GM19099 (cell line): ENCODE results near the gene ERICH3.

ENCODE experiments used
- POLR2A ChIP-seq: IDR thresholded peaks from 3 replicates; pipeline ENCODE4 v1.6.1; 2011; ENCODE audit warnings: low read depth; ENCODE audit not compliant: insufficient read length; ENCODE audit errors: extremely low read depth

Gene ERICH3

DNA sequence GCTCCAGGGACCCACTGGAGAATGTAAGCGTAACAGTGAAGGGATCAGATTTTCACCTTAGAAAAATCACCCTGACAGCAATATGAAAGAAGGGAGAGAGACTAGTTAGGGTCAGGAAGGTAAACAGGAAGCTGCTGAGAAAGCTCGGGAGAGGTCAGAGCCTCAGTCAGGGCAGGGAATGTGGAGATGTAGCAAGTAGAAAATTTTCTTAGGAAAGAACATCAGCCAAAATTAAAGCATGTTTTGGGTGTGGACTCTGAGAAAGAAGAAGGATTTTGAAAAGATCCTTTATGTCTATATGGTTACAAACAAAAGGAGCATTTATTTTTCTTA lies 16.7 kb upstream of the ERICH3 start:
- TF ChIP-seq POLR2A = no peak

DNA sequence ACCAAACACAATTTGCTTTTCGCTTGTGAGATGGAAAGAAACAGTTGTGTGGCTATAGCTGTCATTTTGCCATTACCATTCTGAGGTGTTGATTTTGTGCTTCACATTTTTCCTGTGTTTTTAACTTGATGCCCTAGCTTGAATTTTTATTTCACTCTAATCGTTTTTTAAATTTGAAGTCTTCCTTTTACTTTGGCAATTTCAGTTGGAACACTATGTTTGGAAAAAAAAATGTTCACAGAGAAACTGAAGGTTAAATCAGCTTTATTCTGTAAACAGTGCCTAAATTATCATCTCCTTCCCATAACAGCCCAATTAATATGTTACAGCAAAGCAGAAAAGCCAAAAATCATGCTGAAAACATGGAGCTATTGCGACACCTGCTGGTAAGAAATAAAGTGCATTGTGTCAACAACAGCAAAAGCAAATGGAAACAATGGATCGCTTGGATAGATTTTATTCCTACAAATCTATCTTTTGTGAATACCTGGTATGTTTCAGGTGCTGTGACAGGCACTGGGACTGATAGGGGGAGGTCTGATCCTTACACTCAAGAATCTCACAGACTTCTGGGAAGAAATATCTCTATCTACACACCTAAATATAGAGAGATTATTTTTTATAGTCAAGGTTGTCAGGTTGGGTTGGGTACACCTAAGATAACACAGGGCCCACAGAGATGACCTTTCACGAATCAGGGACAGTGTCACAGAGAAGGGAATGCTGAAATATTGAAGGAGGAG lies 16.2 kb upstream of the ERICH3 start:
- no peak for TF ChIP-seq POLR2A

DNA sequence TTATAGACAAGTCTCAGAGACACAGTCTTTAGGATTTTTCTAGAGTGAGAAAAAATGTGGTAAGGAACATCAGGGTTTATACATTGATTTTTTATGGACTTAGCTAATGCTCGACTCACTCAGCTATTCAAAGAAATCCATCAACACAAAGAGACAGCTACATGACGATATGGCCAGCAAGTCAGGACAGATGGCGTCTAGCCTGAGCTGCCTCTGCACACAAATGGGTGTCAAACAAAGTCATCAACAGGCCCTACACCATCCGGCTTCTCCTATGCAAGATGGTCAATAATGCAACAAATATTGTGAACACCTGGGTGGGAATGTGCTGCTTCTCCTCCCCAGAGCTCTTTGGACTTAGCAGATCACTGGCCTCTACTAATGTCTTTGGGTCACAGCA lies 13.3 kb upstream of the ERICH3 start:
- no peak for TF ChIP-seq POLR2A

DNA sequence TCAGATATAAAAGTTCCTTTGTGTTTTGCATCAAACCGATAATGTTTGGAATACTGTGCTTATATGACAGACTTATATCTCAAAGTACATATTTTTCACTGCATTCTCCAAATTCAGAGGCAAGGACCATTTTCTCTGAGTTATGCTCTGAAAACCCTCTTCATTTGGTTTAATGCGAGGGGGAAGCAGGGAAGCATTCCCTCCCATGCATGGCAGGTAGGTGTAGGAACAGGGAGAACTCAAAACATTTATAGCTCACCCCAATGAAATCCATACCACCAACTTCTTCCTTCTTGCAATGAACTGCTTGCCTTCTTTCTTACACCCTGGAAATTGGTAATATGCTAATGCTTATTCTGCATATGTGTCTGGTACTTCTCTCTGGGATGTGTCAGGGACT lies 10.7 kb upstream of the ERICH3 start:
- TF ChIP-seq POLR2A = no peak

DNA sequence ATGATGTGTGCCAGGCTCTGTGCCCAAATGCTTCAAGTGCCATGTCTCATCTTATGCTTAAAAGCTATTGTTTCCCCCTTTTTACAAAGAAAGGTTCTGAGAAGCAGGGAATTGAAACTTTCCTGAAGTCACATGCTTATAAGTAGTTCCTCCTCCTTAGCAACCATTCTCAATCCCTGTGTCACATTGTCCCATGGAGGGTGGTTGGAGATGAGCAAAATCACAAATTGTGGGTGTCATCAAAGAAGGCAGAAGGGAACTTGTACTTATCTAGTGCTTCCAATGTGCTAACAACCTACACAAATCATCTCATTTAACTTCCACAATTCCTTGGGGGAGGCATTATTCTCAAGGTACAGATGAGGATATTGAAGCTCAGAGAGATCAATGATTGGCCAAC lies 10.1 kb upstream of the ERICH3 start:
- TF ChIP-seq POLR2A = no peak

DNA sequence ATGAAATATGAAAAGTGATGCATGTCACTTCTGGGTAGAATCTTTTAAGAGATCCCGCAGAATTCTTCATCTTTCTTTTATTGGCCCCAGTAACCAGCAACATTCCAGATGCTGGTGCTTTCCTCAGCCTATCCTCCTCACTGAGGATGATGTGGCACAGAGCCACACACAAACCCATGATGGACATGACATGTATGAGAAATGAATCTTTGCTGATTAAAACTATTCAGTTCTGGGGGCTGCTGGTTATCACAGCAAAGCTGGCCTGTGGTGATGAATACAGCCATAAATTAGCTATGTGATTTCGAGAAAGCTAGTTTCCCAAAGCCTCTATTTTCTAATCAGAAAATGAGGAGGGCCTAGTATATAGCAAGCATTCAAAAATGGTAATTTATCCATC lies 8.3 kb upstream of the ERICH3 start:
- TF ChIP-seq POLR2A = no peak

DNA sequence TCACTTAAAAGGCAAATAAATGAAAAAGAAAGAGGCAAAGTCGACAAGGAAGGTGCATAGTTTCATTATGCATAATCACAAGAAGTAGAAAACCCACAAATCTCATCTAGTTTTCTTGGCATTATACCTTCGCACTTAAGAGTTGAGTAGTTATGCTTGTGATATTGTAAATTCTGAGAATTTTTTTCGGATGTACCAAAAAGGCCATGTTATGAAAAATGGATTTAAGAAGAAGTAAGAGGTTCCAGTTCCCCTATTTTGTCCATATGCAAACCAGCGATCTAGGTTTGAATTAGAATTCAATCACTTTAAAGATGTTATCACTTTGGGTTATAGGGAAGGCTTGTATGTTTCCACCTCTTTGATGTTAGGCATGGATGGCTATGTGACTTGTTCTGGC lies 7.9 kb upstream of the ERICH3 start:
- no peak for TF ChIP-seq POLR2A

DNA sequence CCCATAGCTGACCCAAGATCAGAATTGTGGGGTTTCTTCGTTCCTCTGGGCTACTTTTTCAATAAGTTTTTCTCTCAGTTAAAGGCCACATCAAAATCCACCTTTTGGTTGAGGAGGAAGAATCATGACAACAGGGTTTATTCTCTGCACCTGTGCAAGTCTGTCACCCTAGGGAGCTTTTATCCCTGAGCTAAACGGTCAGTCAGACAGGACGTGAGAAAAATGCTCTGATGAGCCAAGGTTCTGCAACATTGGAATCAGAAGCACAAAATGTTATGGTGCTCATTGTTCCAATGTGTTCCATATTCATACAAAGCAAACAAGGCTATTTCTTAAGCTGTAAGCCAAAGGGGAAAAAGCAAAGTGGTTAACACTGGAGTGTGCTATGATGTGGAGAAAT lies 7.4 kb upstream of the ERICH3 start:
- TF ChIP-seq POLR2A = no peak

DNA sequence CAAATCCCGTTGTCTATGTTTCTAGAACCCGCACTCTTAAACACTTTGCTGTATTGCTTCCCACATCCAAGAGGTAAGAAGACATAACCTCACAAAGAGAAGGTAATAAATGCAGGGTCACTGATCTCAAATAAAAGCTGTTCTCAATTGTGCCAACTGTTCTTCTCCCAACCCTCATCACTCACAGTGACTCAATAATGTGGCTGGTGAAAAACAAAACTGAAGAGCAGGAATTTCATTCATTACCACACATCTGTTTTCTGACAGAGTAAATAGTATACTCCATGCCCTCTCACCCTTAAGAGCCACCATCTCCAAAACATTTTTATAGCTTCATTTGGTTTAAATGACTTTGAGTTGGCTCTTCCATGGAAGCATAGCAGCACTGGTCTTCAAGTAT lies 6.2 kb upstream of the ERICH3 start:
- TF ChIP-seq POLR2A = no peak

DNA sequence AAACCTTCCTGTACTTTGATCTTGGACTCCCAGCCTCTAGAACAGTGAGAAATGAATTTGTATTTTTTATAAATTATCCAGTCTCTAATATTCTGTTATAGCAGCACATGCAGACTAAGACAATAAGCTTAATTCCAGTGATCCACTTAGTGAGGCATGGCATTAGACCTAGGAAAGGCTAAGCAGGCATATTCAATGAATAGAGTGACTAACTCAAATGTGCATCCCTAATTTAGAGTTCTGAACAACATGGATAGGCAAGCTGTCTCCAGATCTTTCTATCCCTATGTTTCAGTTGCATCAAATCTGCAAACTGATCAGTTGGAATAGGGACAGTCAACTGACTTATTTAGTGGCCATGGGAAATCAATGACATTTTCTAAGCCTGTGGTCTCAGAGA lies 4.3 kb upstream of the ERICH3 start:
- TF ChIP-seq POLR2A = no peak

DNA sequence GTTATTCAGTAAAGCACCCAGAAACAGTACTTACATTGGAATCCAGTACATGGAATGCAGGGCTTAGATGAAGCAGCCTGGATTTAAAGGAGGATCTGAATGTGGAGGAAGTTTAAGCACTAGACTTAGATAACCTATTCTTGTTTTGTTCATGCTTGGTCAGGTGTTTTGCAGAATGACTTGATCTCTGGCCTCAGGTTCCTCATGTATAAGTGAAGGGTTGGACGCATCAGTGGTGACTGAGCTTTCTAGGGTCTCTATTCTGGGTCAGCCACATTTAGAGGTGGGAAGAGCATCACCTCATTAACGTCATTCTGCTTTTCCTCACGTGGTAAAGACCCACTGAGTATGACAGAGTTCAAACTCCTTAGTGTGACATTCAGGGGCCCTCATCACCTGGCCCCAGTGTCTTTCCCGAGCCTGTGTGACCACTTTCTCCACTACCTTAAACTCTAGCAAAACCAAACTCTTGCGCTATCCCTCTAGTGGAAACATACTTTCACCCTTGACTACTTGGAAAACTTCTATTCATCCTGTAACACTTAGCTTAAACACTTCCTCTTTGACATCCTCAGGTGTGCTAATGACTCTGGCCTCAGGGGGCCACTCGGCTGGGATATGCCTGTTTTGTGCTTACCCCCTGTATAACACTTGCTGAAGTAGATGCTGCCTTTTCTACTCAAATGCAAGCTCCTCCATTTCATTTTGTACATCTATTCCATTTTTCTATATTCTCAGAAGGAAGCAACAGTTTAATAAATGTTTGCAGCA lies 871 bp upstream of the ERICH3 start:
- TF ChIP-seq POLR2A = no peak

DNA sequence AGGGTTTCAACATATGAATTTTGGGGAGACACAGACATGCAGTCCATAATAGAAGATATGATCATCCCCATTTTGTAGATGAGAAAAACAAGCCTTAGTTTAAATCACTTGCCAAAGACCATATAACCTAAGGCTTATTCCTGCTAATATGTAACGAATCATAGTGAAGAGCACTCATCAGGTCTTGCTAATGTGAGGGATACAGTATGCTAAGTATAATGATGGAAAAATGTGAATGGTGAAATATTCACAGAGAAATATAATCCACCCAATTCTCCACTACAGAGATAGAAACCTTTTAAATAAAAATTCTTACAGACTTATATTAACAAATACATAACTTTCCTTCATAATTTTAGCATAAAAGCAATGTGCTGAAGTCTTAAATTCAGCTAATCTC lies 18.9 kb downstream of the ERICH3 start:
- TF ChIP-seq POLR2A = no peak

DNA sequence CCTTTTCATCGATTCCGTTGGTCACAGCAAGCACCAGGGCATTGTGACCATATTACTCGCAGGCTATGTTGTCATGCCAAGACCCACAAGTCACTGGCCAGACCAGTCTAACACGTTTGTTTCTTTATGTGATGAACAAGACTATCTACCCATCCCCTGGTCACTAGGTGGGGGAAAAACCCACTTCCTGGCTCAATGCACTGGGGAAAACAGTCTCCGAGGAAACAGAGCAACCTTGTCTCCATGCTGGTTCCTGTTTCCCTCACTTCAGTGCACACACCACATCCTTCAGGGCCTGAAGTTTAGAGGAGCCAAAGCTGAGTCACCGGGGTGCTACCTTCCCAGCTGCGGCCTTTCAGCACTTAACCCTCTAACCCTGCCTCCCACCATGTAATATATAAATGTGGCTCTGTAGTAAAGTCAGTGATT lies 20.9 kb downstream of the ERICH3 start:
- TF ChIP-seq POLR2A = no peak

DNA sequence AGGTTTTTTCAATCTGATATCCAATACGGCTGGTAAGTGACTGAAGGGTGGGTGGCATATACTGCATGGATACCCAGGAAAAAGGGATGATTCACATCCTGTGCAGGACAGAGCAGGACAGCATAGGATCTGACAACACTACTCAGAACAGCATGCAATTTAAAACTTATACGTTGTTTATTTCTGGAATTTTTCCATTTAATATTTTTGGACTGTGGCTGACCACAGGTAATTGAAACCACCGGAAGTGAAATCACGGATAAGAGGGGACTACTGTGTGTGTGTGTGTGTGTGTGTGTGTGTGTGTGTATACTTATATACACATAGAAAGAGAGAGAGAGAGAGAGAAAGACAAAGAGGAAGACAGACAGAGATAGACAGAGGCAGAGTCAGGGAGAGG lies 23.0 kb downstream of the ERICH3 start:
- no peak for TF ChIP-seq POLR2A

DNA sequence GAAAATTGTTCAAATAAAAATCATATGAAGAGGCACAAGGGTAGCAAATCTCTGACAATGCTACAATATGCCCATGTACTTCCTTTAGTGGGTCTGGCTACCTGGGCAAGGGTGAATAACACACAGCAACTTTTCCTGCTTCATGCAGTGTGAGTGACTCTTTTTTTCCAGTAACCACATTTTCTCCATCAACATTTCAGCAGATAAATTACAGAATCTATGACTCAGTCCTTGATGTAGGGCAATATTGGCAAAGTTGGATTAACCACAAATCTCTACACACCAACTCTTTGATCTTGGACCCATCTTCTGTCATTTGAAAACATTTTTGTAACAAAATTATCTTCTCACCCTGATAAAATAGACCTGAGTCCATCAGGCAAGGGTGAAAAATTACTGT lies 31.7 kb downstream of the ERICH3 start:
- no peak for TF ChIP-seq POLR2A

DNA sequence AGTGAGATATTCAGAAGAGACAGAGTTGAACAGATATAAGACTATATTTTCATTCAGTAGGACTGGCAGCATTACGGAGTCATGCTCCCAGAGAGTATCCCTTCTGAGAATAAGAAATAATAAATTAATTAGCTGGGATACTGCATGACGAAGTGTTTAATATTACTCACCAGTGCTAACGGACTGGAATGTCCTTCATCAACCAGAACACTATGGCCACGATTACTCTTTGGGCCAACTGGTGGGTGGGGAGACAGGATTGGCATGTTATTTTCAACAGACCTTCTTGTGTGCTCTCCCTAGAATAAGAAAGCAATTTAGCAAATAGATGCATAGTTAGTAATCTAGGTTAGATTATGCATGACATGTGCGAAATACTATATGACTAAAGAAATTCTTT lies 32.4 kb downstream of the ERICH3 start:
- TF ChIP-seq POLR2A = no peak
